ENCODE data around the gene SCAF1. TPM values are rescaled to one million over a fixed set of nuclear protein-coding genes. Genes with fewer than 3 reads are reported as not detected.

Gene SCAF1
- polyA plus RNA-seq, 2 of the 4 experiments (the other 2 are of a cell fraction), result 4.0 to 47.9 TPM

DNA sequence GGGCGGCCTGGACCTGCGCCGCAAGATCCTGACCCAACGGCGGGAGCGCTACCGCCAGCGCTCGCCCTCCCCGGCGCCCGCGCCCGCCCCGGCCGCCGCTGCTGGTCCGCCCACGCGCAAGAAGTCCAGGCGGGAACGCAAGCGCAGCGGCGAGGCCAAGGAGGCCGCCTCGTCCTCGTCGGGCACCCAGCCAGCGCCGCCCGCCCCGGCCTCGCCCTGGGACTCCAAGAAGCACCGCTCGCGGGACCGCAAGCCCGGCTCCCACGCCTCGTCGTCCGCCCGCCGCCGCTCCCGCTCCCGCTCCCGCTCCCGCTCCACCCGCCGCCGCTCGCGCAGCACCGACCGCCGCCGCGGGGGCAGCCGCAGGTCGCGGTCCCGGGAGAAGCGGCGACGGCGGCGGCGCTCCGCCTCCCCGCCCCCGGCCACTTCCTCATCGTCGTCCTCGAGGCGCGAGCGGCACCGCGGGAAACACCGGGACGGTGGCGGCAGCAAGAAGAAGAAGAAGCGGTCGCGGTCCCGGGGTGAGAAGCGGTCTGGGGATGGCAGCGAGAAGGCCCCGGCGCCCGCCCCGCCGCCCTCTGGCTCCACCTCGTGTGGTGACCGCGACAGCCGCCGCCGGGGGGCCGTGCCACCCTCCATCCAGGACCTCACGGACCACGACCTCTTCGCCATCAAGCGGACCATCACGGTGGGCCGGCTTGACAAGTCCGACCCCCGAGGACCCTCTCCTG is 10.0 kb downstream of the SCAF1 start (continued):
- TF ChIP-seq, protein P1, sequence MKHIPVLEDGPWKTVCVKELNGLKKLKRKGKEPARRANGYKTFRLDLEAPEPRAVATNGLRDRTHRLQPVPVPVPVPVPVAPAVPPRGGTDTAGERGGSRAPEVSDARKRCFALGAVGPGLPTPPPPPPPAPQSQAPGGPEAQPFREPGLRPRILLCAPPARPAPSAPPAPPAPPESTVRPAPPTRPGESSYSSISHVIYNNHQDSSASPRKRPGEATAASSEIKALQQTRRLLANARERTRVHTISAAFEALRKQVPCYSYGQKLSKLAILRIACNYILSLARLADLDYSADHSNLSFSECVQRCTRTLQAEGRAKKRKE (CRISPR knock-in tag; IDR thresholded peaks at IDR 0.05; ENCODE audit: low read depth), result no peak
- TF ChIP-seq, protein P2, sequence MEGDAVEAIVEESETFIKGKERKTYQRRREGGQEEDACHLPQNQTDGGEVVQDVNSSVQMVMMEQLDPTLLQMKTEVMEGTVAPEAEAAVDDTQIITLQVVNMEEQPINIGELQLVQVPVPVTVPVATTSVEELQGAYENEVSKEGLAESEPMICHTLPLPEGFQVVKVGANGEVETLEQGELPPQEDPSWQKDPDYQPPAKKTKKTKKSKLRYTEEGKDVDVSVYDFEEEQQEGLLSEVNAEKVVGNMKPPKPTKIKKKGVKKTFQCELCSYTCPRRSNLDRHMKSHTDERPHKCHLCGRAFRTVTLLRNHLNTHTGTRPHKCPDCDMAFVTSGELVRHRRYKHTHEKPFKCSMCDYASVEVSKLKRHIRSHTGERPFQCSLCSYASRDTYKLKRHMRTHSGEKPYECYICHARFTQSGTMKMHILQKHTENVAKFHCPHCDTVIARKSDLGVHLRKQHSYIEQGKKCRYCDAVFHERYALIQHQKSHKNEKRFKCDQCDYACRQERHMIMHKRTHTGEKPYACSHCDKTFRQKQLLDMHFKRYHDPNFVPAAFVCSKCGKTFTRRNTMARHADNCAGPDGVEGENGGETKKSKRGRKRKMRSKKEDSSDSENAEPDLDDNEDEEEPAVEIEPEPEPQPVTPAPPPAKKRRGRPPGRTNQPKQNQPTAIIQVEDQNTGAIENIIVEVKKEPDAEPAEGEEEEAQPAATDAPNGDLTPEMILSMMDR (IDR thresholded peaks at IDR 0.05), result no peak

DNA sequence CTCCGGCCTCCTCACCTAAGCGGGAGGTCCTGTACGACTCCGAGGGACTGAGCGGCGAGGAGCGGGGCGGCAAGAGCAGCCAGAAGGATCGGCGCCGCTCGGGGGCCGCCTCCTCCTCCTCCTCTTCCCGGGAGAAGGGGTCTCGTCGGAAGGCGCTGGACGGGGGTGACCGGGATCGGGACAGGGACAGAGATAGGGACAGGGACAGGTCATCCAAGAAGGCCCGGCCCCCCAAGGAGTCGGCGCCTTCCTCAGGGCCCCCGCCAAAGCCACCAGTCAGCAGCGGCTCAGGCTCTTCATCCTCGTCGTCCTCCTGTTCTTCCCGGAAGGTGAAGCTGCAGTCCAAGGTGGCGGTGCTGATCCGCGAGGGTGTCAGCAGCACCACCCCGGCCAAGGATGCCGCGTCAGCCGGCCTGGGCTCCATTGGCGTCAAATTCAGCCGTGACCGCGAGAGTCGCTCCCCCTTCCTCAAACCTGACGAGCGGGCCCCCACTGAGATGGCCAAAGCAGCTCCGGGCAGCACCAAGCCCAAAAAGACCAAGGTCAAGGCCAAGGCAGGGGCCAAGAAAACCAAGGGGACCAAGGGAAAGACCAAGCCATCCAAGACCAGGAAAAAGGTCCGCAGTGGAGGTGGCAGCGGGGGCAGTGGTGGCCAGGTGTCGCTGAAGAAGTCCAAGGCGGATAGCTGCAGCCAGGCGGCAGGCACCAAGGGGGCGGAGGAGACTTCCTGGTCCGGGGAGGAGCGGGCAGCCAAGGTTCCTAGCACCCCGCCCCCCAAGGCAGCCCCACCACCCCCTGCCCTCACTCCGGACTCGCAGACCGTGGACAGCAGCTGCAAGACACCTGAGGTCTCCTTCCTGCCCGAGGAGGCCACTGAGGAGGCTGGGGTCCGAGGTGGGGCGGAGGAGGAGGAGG is 10.8 kb downstream of the SCAF1 start:
- Histone ChIP-seq H3K4me2 (no peak overlapping the region), H3K4me1 (no peaks in the 10 kb centered on the region), H3K4me3 (no peak overlapping the region), H3K9me3 (no peaks in the 10 kb centered on the region), H3K27ac (no peak overlapping the region)
- ATAC-seq (no peak), FAIRE-seq (no peak), DNase-seq (ENCODE audit: low read depth in 1 of 2, low spot score in 1 of 2) (no peak)
- ChIA-PET CTCF (interaction anchor here (21.2 kb wide), 1 partner anchor 22 kb away, joined by 326 read pairs; the partner anchor contains the start of gene PRMT1), POLR2A (interaction anchor here (0.6 to 1.2 kb wide), 2 partner anchors 11 to 28 kb away, joined by 4 read pairs; partner anchors contain the start of gene SCAF1)
- no peak for TF ChIP-seq HOXA7 (CRISPR knock-in tag; IDR thresholded peaks at IDR 0.05)
- no peak for TF ChIP-seq HEYL (CRISPR knock-in tag; IDR thresholded peaks at IDR 0.05)
- TF ChIP-seq PBX3 (IDR thresholded peaks at IDR 0.05), result no peak
- no peak for TF ChIP-seq SMC3 (IDR thresholded peaks at IDR 0.05)
- TF ChIP-seq EP300 (IDR thresholded peaks at IDR 0.05), result no peak
- TF ChIP-seq CEBPB (IDR thresholded peaks at IDR 0.05), result no peak
- TF ChIP-seq MAFK (IDR thresholded peaks at IDR 0.05; ENCODE audit: partially characterized antibody), result no peak
- TF ChIP-seq CBX8 (IDR thresholded peaks at IDR 0.05), result no peak
- TF ChIP-seq ZSCAN20 (CRISPR knock-in tag; IDR thresholded peaks at IDR 0.05), result no peak
- TF ChIP-seq, protein P3, sequence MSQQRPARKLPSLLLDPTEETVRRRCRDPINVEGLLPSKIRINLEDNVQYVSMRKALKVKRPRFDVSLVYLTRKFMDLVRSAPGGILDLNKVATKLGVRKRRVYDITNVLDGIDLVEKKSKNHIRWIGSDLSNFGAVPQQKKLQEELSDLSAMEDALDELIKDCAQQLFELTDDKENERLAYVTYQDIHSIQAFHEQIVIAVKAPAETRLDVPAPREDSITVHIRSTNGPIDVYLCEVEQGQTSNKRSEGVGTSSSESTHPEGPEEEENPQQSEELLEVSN (IDR thresholded peaks at IDR 0.05; ENCODE audit: borderline replicate concordance, low read depth), result no peak
- TF ChIP-seq RAD21 (conservative IDR thresholded peaks at IDR 0.05 in 1 of 2, IDR thresholded peaks at IDR 0.05 in 1 of 2), result no peak
- no peak for TF ChIP-seq TP53 (CRISPR knock-in tag; IDR thresholded peaks at IDR 0.05)
- 95% methylated on average over 50 of the region's 58 CpGs for WGBS (ENCODE audit: missing lambda C conversion rate)

- FAIRE-seq, result no peak
- WGBS (ENCODE audit: missing lambda C conversion rate), result 86% methylated on average over 10 of the region's 13 CpGs
- POLR2A ChIA-PET, result interaction anchor here (0.6 to 1.2 kb wide), 2 partner anchors 11 to 28 kb away, joined by 4 read pairs; partner anchors contain the start of gene SCAF1
These were observed 11.4 kb downstream of the SCAF1 start for GRCh38 chr19:49653466-49653806.

More at GRCh38 chr19:49653466-49653806, 11.4 kb downstream of the SCAF1 start:
- DNase-seq (ENCODE audit: low read depth in 1 of 2, low spot score in 1 of 2), result no peak
- Histone ChIP-seq H3K4me3 (no peak overlapping the region), H3K27ac (no peak overlapping the region), H3K4me2 (no peak overlapping the region), H3K4me1 (no peaks in the 10 kb centered on the region), H3K9me3 (no peaks in the 10 kb centered on the region)
- TF ChIP-seq MAFK (IDR thresholded peaks at IDR 0.05; ENCODE audit: partially characterized antibody) (no peak), PHF8 (IDR thresholded peaks at IDR 0.05; ENCODE audit: borderline replicate concordance, low read depth) (no peak), POLR2AphosphoS2 (conservative IDR thresholded peaks at IDR 0.05; ENCODE audit: low read length) (no peak), CHD2 (IDR thresholded peaks at IDR 0.05; ENCODE audit: low read length, partially characterized antibody) (no peak), NFE2L2 (conservative IDR thresholded peaks at IDR 0.05; ENCODE audit: low read length) (no peak), ZNF302 (CRISPR knock-in tag; IDR thresholded peaks at IDR 0.05) (no peak), KDM1A (IDR thresholded peaks at IDR 0.05; ENCODE audit: low read depth) (no peak), MAZ (IDR thresholded peaks at IDR 0.05; ENCODE audit: borderline replicate concordance, low read depth, low read length) (no peak), GATA3 (IDR thresholded peaks at IDR 0.05; ENCODE audit: borderline replicate concordance) (no peak), TP53 (CRISPR knock-in tag; IDR thresholded peaks at IDR 0.05) (no peak)
- TF ChIP-seq, protein P3 (IDR thresholded peaks at IDR 0.05; ENCODE audit: borderline replicate concordance, low read depth), result no peak
- TF ChIP-seq, protein P2 (IDR thresholded peaks at IDR 0.05), result no peak
- CTCF ChIA-PET, result interaction anchor here (21.2 kb wide), 1 partner anchor 21 kb away, joined by 326 read pairs; the partner anchor contains the start of gene PRMT1
- no peak; a peak in 1 of 6 replicates for ATAC-seq
